Ishikawa (cell line): ENCODE data around the gene AEBP1.

Source experiments
- CEBPB ChIP-seq: IDR thresholded peaks from 2 replicates; pipeline ENCODE4 v1.6.1; 2012
- CREB1 ChIP-seq: IDR thresholded peaks from 2 replicates; pipeline ENCODE4 v1.6.1; 2012; ENCODE audit warnings: low read depth
- EP300 ChIP-seq: IDR thresholded peaks from 2 replicates; pipeline ENCODE4 v1.6.1; 2012; ENCODE audit warnings: borderline replicate concordance
- FOXM1 ChIP-seq: IDR thresholded peaks from 2 replicates; pipeline ENCODE4 v1.6.1; 2012; ENCODE audit warnings: low read depth, borderline replicate concordance
- RAD21 ChIP-seq: IDR thresholded peaks from 2 replicates; pipeline ENCODE4 v1.6.1; 2012; ENCODE audit warnings: low read depth
- TAF1 ChIP-seq: IDR thresholded peaks from 2 replicates; pipeline ENCODE4 v1.6.1; 2012; ENCODE audit warnings: low read depth, mild to moderate bottlenecking
- TF ChIP-seq, protein P1 (sequence below): IDR thresholded peaks from 2 replicates; pipeline ENCODE4 v1.6.1; 2012
- TF ChIP-seq, protein P2 (sequence below): IDR thresholded peaks from 2 replicates; pipeline ENCODE4 v1.6.1; 2012; ENCODE audit warnings: low read depth, mild to moderate bottlenecking

DNA sequence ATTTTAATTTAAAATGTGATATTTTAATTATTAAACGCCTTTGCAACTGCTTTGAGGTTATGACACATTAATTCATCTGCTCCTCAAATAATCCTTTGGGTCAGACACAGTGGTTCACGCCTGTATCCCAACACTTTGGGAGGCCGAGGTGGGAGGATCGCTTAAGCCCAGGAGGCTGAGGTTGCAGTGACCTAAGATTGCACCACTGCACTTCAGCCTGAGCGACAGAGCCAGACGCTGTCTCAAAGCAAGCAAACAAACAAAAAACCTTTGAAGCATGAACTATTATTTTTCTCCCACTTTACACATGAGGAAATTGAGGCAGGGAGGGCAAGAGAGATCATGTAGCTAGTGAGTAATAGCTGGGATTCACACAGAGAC, 20.7 kb downstream of the AEBP1 start:
- TF ChIP-seq EP300 (no peak), TAF1 (no peak), CEBPB (no peak), FOXM1 (no peak), CREB1 (no peak), RAD21 (no peak)
- TF ChIP-seq, protein P1, sequence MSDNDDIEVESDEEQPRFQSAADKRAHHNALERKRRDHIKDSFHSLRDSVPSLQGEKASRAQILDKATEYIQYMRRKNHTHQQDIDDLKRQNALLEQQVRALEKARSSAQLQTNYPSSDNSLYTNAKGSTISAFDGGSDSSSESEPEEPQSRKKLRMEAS, result no peak
- TF ChIP-seq, protein P2, sequence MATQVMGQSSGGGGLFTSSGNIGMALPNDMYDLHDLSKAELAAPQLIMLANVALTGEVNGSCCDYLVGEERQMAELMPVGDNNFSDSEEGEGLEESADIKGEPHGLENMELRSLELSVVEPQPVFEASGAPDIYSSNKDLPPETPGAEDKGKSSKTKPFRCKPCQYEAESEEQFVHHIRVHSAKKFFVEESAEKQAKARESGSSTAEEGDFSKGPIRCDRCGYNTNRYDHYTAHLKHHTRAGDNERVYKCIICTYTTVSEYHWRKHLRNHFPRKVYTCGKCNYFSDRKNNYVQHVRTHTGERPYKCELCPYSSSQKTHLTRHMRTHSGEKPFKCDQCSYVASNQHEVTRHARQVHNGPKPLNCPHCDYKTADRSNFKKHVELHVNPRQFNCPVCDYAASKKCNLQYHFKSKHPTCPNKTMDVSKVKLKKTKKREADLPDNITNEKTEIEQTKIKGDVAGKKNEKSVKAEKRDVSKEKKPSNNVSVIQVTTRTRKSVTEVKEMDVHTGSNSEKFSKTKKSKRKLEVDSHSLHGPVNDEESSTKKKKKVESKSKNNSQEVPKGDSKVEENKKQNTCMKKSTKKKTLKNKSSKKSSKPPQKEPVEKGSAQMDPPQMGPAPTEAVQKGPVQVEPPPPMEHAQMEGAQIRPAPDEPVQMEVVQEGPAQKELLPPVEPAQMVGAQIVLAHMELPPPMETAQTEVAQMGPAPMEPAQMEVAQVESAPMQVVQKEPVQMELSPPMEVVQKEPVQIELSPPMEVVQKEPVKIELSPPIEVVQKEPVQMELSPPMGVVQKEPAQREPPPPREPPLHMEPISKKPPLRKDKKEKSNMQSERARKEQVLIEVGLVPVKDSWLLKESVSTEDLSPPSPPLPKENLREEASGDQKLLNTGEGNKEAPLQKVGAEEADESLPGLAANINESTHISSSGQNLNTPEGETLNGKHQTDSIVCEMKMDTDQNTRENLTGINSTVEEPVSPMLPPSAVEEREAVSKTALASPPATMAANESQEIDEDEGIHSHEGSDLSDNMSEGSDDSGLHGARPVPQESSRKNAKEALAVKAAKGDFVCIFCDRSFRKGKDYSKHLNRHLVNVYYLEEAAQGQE, result no peak
